Panc1 (cell line): ENCODE data around the gene INAFM1.

Source experiments
- CTCF ChIP-seq: fragments of 450-650 bp; IDR thresholded peaks from 2 replicates; pipeline ENCODE4 v1.5.1; 2017; ENCODE audit warnings: mild to moderate bottlenecking
- POLR2AphosphoS5 ChIP-seq: IDR thresholded peaks from 2 replicates; pipeline ENCODE4 v1.6.1; 2012; ENCODE audit warnings: mild to moderate bottlenecking, low read depth, low read length, moderate library complexity
- REST ChIP-seq, 2 experiments: IDR thresholded peaks; 2 replicates each; pipeline ENCODE4 v1.6.1; 2011 to 2012; ENCODE audit warnings: low read depth in 2 of 2, control low read depth in 1 of 2, low read length in 1 of 2, mild to moderate bottlenecking in 1 of 2, moderate library complexity in 1 of 2; ENCODE audit not compliant: insufficient read depth in 1 of 2
- TCF7L2 ChIP-seq: IDR thresholded peaks from 2 replicates; pipeline ENCODE4 v1.6.1; 2011; ENCODE audit warnings: mild to moderate bottlenecking, low read depth, low read length, inconsistent platforms

GRCh38 chr19:47319923-47320871 lies 45.5 kb downstream of the INAFM1 start:
- no peak for TF ChIP-seq CTCF
- TF ChIP-seq POLR2AphosphoS5 = no peak
- TF ChIP-seq REST (IDR thresholded peaks at IDR 0.05; ENCODE audit: insufficient read depth in 1 of 2, low read depth in 2 of 2, low read length in 1 of 2) = no peak
- TF ChIP-seq TCF7L2 = no peak
